HTERT RPE-1 (cell line): ENCODE results near the gene PAOX.
"Not testable (repeated sequence)": the region's sequence is repeated elsewhere in the genome, so short reads cannot be mapped to it uniquely, and the experiment has no call there.

Source experiments
- in situ Hi-C: fragments of 300-500 bp; cut with MboI; formaldehyde crosslinking; loops from 4 replicates; pipeline ENCODE4 v1.14.3; 2020; ENCODE audit warnings: low sequenced_read_pairs

The PAOX gene

GRCh38 chr10:133403359-133403758, 24.3 kb downstream of the PAOX start:
- in situ Hi-C loops, result no loop called here

- in situ Hi-C loops, result no loop called here
Measured at GRCh38 chr10:133403784-133404183, 24.7 kb downstream of the PAOX start.

GRCh38 chr10:133405272-133405671, 26.2 kb downstream of the PAOX start:
- in situ Hi-C loops, result no loop called here

- in situ Hi-C loops, result no loop called here
Measured at GRCh38 chr10:133405844-133406527, 26.9 kb downstream of the PAOX start.

- in situ Hi-C loops, result no loop called here
Measured at GRCh38 chr10:133411523-133412380, 32.7 kb downstream of the PAOX start.

GRCh38 chr10:133412381-133412711, 33.3 kb downstream of the PAOX start:
- in situ Hi-C loops, result no loop called here

- in situ Hi-C loops, result not testable (repeated sequence)
Measured at GRCh38 chr10:133414401-133414800, 35.3 kb downstream of the PAOX start.

GRCh38 chr10:133415752-133416151, 36.7 kb downstream of the PAOX start:
- in situ Hi-C loops, result no loop called here

- in situ Hi-C loops, result no loop called here
Measured at GRCh38 chr10:133418289-133418993, 39.4 kb downstream of the PAOX start.

GRCh38 chr10:133419211-133419950, 40.3 kb downstream of the PAOX start:
- in situ Hi-C loops, result no loop called here

- in situ Hi-C loops, result no loop called here
Measured at GRCh38 chr10:133420028-133420427, 41.0 kb downstream of the PAOX start.

GRCh38 chr10:133420579-133420978, 41.5 kb downstream of the PAOX start:
- in situ Hi-C loops, result no loop called here

- in situ Hi-C loops, result no loop called here
Measured at GRCh38 chr10:133421336-133422222, 42.5 kb downstream of the PAOX start.

GRCh38 chr10:133422223-133422806, 43.3 kb downstream of the PAOX start:
- in situ Hi-C loops, result no loop called here

- in situ Hi-C loops, result no loop called here
Measured at GRCh38 chr10:133422807-133423771, 44.0 kb downstream of the PAOX start.

GRCh38 chr10:133424102-133424501, 45.0 kb downstream of the PAOX start:
- in situ Hi-C loops, result not testable (repeated sequence)

GRCh38 chr10:133424601-133425000, 45.5 kb downstream of the PAOX start, which contains the start of gene SPRN:
Gene SPRN, minus strand, starts transcription at chr10:133424625. Its CDS starts 944 bp downstream, at chr10:133423681.
- in situ Hi-C loops, result not testable (repeated sequence)

GRCh38 chr10:133429571-133429970, 50.5 kb downstream of the PAOX start:
- in situ Hi-C loops, result not testable (repeated sequence)
